GM19193 (cell line): Measurements from ENCODE around the gene CUEDC2.

Experiments
- POLR2A ChIP-seq: IDR thresholded peaks from 4 replicates; pipeline ENCODE4 v1.6.1; 2011; ENCODE audit not compliant: insufficient read depth, insufficient read length; ENCODE audit errors: extremely low read depth

Gene CUEDC2

DNA sequence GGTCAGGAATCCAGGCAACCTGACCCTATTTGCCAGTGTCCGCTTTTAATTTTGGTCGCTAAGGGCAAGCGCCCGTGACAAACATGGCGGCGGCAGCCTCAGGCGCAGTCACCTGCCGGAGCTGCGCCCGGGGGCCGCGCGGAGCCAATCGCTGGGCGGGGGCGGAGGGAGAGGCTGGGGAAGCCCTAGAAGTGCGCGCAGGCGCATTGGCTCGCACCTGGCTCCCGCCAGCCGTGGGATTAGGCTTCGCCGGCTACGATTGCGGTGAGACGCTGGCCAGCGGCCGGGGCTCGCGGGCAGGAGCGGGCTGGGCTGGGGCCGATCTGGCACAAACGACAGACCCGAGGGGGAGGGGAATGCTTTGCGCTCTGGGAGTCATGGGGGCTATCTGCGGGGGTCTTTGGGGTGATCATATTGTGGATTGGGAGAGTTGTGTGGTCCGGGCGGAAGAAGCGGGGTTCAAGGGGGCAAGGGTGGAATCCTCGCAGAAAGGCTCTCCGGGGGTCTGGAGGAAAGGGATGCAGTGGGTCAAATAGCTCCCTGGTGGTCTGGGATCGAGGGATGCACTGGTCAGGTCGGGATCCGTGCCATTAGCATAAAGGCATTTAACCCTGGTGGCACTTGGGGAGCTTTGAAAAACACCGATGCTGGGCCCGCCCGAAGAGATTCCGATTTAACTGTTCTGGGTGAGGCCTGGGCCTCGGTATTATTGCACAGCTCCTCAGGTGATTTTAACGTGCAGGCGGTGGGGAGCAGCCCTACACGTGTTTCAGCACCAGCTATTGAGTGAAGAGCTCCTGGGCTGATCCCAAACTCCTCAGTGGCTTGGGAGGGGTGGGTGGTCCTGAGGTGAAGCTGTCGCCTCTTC, 29.0 kb upstream of the CUEDC2 start:
- peak; percentile 51 for TF ChIP-seq POLR2A

DNA sequence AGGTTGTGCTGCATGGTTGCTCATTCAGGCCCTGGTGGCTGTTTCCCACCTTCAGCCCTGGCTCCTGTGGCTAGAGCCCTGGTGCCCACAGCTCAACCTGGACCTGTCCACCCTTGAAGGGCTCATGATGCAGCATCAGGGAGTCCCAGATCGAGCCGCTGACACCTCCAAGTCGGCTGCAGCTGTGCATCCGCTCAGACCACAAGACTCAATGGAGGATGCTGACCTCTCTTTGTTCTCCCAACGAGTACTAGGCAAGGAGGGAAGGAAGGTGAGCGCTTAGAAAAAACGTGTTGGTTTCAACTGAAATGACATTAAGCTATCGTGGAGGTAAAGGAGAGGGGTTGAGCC, 28.4 kb upstream of the CUEDC2 start:
- no peak for TF ChIP-seq POLR2A

DNA sequence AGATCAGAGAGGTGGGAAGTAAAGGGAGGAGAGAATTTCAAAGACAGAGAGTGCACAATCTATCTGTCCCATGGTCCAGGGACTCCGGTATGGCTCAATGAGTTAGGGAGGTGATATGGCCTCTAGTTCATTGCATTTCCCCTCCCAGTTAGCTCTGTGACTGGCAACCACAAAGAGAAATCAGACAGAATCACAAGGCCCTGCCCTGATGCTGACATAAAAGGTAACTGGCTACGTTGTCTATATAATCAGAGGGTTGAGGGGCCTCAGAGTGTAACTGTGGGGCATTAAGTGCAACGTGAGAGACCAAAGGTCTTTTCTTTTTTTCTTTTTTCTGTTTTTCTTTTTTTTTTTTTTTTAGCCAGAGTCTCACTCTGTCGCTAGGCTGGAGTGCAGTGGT, 26.3 kb upstream of the CUEDC2 start:
- TF ChIP-seq POLR2A = no peak

DNA sequence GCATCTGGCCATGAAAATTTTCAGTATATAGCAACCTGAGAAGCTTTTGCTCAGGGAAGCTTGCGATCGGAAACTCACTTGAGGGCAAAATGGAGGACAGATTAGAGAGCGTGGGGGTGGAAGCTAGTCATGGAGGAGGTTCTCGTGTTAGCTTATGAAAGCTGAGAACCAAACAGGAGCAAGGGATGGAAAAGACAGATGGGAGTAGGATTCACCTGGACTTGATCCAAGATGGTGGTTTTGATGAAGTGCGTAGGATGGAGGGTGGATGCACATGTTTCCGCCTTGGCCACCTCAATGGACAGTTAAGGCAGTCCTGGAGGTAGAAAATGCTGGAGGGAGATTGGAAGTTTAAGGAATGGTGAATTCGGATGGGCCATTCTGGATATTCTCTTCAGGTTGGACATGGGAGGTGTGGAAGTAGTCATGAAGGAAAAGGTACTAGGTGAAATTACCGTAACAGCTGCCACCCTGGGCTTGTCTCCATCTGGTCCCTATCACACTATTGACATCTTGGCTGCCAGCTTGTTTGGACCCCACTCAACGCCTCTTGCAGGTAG, 25.3 kb upstream of the CUEDC2 start:
- no peak for TF ChIP-seq POLR2A

DNA sequence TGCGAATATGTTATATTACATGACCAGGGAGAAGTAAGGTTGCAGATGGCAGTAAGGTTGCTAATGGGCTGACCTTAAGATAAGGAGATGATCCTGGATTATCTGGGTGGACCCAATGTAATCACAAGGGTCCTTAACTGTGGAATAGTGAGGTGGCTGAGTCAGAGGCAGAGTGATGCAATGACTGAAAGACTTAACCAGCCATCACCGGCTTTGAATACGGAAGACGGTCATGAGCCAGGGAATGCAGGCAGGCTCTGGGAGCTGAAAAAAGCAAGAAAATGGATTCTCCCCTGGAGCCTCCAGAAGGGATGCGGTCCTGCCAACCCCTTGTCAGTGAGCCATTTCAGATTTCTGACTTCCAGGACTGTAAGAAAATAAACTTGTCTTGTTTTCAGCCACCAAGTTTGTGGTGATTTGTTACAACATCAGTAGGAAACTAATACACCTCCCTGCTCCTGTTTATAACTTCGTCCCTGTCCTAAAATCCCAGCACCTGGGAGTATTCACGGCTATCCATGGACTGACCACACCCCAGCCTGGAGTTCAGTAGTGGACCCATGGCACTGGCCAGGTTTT, 23.6 kb upstream of the CUEDC2 start:
- no peak for TF ChIP-seq POLR2A

DNA sequence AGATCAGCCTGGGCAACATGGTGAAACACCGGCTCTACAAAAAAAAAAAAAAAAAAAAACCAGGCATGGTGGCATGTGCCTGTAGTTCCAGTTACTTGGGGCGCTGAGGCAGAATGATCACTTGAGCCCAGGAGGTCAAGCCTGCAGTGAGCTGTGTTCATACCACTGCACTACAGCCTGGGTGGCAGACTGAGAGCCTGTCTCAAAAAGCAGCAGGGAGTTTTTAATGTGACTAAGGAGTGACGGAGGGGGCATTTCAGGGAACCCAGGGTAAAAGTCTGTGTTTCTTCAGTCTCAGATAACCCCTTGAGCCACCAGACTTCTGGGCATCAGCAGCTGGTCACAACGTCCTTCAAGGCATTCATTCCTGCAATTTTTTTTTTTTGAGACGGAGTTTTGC, 21.1 kb upstream of the CUEDC2 start:
- TF ChIP-seq POLR2A = no peak

DNA sequence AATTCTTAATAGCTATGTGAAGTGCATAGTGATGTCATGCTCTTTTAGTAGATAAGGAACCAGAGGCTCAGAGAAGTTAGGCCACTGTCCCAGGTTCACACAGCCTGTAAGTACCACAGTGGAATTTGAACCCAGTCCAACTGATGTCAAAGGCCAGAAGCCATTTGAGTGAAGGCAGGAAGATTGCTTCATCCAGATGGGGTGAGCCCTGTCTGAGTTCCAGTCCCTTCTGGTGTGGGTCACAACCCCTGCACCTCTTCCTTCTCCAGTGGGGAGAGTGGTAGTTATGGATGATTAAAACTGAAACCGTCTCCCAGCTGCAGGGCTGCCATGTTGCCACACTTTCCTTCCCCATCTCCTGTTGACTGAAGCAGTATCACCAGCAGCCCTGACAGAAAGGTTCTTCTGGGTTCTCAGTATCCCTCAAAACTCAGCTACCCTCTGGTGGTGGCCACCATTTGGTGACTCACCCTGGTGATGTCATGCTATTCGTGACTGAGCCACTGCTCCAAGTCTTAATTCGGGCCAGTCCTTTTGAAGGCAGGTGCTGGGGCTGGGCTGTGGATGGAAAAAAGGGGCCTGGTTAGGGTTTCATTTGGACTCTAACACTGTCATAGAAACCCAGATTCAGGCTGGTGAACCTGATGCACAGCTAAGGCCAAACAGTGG, 20.4 kb upstream of the CUEDC2 start:
- no peak for TF ChIP-seq POLR2A

DNA sequence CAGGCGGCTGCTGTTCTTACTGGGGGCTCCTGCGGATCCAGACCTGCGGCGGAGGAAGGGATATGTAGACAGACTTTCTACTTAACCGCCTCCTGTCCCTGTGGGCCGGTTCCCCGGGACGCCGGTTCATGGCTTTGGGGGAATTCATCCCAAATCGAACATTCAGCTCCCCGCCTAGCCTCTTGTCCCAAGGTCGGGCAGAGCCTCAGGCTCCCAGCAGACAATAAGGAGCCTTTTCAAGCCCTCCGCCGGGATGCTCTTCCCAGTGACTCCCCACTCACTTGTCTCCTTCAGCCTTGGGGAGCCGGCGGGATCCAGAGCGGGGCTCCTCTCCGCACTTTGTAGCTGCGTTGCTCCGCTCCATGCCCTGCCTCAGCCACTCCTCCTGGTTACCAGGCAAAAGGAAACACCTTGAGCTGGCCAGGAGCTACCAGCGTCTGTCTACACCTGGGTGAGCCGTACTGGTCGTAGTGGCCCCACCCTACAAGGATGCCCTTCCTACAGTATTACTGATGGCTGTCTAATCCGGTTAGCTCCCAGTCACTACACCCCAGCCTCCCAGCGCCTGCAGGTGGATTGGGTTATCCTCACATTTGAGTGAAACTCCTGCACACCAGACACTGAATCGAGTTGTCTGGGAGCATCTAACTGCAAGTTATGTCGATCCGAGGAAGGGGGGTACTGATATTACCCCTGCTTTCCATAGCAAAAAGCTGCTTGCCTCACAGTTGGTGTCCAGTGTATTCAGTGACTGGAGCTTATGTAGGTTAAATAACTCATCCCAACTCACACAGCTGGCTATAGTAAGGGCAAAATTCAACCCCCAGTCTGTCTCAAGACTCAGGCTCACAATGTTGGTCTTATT, 19.0 kb upstream of the CUEDC2 start, which contains the start of gene C10orf95:
C10orf95 (minus strand) TSS at position 439 of the 865 bp plus-strand sequence. CDS start 450 bp downstream, outside the sequence.
- no peak for TF ChIP-seq POLR2A

DNA sequence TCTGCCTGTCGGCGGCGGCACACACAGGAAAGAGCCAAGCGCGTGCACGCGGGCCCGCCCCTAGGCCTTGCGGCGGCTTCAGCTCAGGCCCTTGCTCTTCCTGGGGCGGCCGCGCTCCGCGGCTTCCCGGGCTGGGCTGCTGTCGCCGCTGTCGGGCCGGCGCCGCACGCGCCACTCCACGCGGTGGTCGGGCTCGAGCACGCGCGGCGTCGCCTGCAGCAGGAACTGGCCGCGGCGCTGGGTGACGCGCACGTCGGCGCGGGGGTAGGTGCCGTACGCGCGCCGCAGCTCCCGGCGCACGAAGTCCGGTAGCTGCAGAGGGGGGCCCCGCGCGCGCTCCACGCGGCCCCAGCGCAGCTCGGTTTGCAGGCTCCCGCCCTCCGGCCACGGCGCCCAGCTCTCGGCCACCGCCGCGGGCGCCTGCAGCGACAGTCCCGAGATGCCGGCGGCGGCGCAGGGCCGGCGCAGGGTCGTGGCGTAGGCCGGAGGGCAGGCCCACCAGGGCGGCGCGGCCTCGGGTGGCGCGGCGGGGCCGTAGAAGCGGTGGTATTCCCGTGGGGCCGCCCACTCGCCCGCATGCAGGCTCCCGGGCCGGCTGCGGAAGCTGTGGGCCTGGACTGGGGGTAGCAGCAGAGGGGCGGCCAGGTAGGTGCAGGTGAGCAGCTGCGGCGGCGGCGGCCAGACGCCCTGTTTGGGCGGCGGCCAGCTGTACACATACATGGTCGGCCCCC, 18.2 kb upstream of the CUEDC2 start:
- TF ChIP-seq POLR2A = peak; percentile 76

DNA sequence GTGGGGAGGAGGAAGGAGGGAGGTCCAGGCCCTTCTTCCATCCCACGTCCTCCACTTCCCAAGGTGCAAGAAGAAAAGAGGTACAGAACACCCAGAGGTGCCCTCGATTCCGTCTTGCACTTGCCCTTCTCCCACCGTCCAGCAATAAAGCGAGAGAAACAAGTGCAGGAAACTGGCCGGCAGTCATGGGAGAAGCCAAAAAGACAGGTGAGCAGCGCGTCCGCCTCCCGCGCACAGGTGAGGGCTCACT, 17.7 kb upstream of the CUEDC2 start:
- no peak for TF ChIP-seq POLR2A

DNA sequence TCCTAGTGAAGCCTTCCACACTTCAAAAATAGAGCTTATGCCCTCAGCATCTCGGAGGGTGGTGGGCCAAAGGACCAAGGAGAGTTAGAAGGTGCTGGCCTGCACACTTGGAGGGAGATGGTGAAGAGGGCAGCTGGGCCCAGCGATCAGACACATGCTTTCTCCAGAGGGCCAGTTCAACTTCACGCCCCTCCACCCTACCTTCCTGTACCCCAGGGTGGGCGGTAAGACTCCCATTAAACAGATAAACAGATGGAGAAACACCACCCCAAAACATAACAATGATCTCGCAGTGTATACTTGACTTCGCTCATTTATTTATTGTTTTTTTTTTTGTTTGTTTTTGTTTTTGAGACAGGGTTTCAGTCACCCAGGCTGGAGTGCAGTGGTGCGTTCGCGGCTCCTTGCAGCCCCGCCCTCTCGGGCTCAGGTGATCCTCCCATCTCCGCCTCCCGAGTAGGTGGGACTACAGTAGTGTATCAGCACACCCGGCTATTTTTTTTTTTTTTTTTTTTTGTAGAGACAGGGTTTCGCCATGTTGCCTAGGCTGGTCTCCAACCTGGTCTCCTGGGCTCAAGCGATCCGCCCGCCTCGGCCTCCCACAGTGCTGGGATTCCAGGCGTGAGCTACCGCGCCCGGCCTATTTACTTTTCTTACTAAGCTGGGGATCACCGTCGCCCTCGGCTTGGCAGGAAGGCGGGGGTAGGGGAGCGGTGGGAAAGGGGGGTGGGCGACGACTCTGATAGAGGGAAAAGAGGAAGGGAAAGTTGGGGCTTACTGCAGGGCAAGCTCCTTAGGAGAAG, 17.1 kb upstream of the CUEDC2 start:
- TF ChIP-seq POLR2A = no peak

DNA sequence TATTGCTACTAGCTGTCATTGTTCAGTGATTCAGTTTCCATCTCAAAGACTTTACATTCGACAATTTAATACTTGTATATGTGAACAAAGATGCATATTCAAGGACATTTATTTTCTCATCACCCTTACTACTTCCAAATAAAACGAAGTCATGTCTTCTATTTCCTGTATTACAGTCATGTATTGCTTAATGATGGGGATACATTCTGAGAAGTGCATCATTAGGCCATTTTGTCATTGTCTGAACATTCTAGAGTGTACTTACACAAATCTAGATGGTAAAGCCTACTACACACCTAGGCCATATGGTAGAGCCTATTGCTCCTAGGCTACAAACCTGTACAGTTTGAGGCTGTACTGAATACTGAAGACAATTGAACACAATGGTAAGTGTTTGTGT, 12.5 kb upstream of the CUEDC2 start:
- TF ChIP-seq POLR2A = no peak

DNA sequence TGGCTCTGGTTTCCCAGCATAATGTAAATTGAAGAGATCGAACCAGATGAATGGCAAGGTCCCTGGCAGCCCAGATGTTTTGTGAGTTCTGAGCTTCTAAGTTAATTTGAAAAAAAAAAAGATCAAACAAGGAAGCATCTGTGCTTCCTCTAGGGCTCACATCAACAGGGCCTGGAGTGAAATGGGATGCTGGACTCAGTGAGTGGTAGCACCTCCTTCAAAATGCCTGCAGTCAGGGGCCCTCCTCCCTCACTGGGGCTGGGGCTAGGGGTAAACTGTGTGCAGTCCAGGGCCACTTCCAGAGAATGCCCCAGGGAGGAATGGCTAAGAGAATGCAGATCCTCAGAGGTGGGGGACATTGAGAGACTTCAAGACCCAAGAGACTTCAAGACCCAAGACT, 6.0 kb upstream of the CUEDC2 start:
- no peak for TF ChIP-seq POLR2A
